ENCODE measurements around the gene BLMH. TPM values are rescaled to one million over a fixed set of nuclear protein-coding genes. Genes with fewer than 3 reads are reported as not detected.
"Not testable (repeated sequence)": the region's sequence is repeated elsewhere in the genome, so short reads cannot be mapped to it uniquely, and the experiment has no call there.

BLMH gene
- total RNA-seq, 4 donors from 2014 or later, result 140 to 188 (median 176) TPM

GRCh38 chr17:30207655-30208054 lies 84.1 kb downstream of the BLMH start:
- Histone ChIP-seq H3K4me3 (no peak overlapping the region), H3K4me1 (no peaks in the 10 kb centered on the region), H3K36me3 (no peaks in the 10 kb centered on the region), H3K27ac (no peak overlapping the region), H3K27me3 (peaks cover 3% of the 10 kb centered on the region), H3K9me3 (no peaks in the 10 kb centered on the region)
- WGBS, result 88% methylated on average over 9 of the region's 9 CpGs
- TF ChIP-seq POLR2AphosphoS5 (IDR thresholded peaks at IDR 0.05), result no peak
- TF ChIP-seq POLR2A (IDR thresholded peaks at IDR 0.05), result no peak
- TF ChIP-seq, protein P1, sequence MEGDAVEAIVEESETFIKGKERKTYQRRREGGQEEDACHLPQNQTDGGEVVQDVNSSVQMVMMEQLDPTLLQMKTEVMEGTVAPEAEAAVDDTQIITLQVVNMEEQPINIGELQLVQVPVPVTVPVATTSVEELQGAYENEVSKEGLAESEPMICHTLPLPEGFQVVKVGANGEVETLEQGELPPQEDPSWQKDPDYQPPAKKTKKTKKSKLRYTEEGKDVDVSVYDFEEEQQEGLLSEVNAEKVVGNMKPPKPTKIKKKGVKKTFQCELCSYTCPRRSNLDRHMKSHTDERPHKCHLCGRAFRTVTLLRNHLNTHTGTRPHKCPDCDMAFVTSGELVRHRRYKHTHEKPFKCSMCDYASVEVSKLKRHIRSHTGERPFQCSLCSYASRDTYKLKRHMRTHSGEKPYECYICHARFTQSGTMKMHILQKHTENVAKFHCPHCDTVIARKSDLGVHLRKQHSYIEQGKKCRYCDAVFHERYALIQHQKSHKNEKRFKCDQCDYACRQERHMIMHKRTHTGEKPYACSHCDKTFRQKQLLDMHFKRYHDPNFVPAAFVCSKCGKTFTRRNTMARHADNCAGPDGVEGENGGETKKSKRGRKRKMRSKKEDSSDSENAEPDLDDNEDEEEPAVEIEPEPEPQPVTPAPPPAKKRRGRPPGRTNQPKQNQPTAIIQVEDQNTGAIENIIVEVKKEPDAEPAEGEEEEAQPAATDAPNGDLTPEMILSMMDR (IDR thresholded peaks at IDR 0.05), result no peak
- no peak for TF ChIP-seq EP300 (IDR thresholded peaks at IDR 0.05)
- no peak for DNase-seq (ENCODE audit: low spot score in 2 of 2)

DNA sequence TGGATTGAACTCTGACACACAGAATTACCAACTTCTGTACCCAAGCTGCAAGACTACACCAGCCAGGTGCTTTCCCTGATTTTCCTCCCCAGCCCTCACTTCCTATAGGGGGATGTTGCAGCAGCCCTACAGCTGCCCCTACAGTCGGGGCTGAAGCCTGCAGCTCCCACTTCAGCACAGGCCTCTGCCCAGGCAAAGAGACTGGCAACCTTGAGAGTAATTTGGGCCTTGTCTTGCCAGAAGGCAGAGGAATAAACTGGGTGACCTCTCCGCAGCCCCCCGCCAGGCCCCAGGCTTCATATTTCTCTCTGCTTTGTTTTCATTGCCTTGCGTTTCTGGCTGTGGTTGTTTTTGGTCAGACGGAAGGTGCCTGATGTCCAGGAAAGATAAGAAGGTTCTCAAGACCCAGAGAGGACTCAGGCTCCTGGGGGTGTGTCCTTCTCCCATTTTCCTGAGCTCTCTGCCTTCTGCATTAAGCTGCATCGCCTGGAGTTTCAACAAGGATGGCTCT lies 88.2 kb downstream of the BLMH start:
- peak in 1 of 2 donors; percentile 44 for DNase-seq (ENCODE audit: low spot score in 2 of 2)

DNA sequence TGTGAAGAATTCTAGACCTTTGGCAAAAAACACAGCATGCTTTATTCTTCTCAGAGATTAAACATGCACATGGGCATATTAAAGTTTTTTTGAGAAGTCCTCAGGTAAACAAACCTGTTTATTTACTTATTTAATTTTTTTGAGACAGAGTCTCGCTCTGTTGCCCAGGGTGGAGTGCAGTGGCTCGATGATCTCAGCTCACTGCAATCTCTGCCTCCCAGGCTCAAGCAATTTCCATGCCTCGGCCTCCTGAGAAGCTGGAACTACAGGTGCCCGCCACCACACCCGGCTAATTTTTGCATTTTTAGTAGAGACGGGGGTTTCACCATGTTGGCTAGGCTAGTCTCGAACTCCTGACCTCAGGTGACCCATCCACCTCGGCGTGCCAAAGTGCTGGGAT lies 91.1 kb downstream of the BLMH start:
- not testable (repeated sequence) for H3K9me3 ChIP-seq; H3K36me3 ChIP-seq; H3K4me3 ChIP-seq; DNase-seq (ENCODE audit: low spot score in 2 of 2); H3K27ac ChIP-seq; H3K27me3 ChIP-seq; H3K4me1 ChIP-seq
- WGBS, result 88% methylated on average over 8 of the region's 9 CpGs

More for the DNA sequence above, 88.2 kb downstream of the BLMH start:
- H3K9me3 ChIP-seq, result no peaks in the 10 kb centered on the region
- H3K27me3 ChIP-seq, result peaks cover 3% of the 10 kb centered on the region
- no peaks in the 10 kb centered on the region for H3K4me1 ChIP-seq
- H3K36me3 ChIP-seq, result no peaks in the 10 kb centered on the region
- no peak overlapping the region for H3K27ac ChIP-seq
- WGBS, result 79% methylated on average over 6 of the region's 6 CpGs
- TF ChIP-seq POLR2AphosphoS5 (IDR thresholded peaks at IDR 0.05), result no peak
- no peak overlapping the region for H3K4me3 ChIP-seq

- no peak overlapping the region for H3K27ac ChIP-seq
- no peak overlapping the region for H3K4me3 ChIP-seq
- no peaks in the 10 kb centered on the region for H3K4me1 ChIP-seq
- WGBS, result 81% methylated on average over 10 of the region's 10 CpGs
- no peaks in the 10 kb centered on the region for H3K9me3 ChIP-seq
- H3K36me3 ChIP-seq, result no peaks in the 10 kb centered on the region
- DNase-seq (ENCODE audit: low spot score in 2 of 2), result no peak
- H3K27me3 ChIP-seq, result no peaks in the 10 kb centered on the region
- TF ChIP-seq POLR2AphosphoS5 (IDR thresholded peaks at IDR 0.05) (no peak), EP300 (IDR thresholded peaks at IDR 0.05) (no peak), POLR2A (IDR thresholded peaks at IDR 0.05) (no peak)
- TF ChIP-seq, protein P1 (IDR thresholded peaks at IDR 0.05), result no peak
Measured at GRCh38 chr17:30200106-30200505, 91.6 kb downstream of the BLMH start.

GRCh38 chr17:30199600-30199999 lies 92.1 kb downstream of the BLMH start:
- Histone ChIP-seq H3K9me3 (no peaks in the 10 kb centered on the region), H3K36me3 (no peaks in the 10 kb centered on the region), H3K4me3 (no peak overlapping the region), H3K27me3 (no peaks in the 10 kb centered on the region), H3K4me1 (no peaks in the 10 kb centered on the region), H3K27ac (no peak overlapping the region)
- TF ChIP-seq, protein P1 (IDR thresholded peaks at IDR 0.05), result no peak
- TF ChIP-seq POLR2A (IDR thresholded peaks at IDR 0.05), result no peak
- no peak for TF ChIP-seq POLR2AphosphoS5 (IDR thresholded peaks at IDR 0.05)
- no peak for TF ChIP-seq EP300 (IDR thresholded peaks at IDR 0.05)
- 85% methylated on average over 5 of the region's 5 CpGs for WGBS
- no peak for DNase-seq (ENCODE audit: low spot score in 2 of 2)

Other genes starting within 250 kb of the BLMH start
- 10 to 100 TPM; 18.7 to 33.5 (median 22.8) TPM for gene NSRP1, start 175.1 kb downstream of the BLMH start, total RNA-seq
- 1 to 10 TPM in 1 of 4 donors, under 1 TPM in 3; 0.42 to 1.6 (median 0.69) TPM for gene SLC6A4, start 56.2 kb downstream of the BLMH start, total RNA-seq
- gene TMIGD1, start 42.1 kb upstream of the BLMH start, total RNA-seq, result under 1 TPM in 1 of 4 donors, not detected in 3; 0.45 TPM
- gene CPD, start 87.0 kb upstream of the BLMH start, total RNA-seq, result 10 to 100 TPM; 38.9 to 60.5 (median 49.4) TPM
- 10 to 100 TPM; 24.0 to 54.2 (median 47.6) TPM for gene GOSR1, start 185.5 kb upstream of the BLMH start, total RNA-seq

Data from suprapubic skin (tissue), 4 donors.